HepG2 (cell line): ENCODE measurements around the gene CLEC16A. TPM values are rescaled to one million over a fixed set of nuclear protein-coding genes. Genes with fewer than 3 reads are reported as not detected.
A peak's percentile ranks its signal among the peaks of the same experiment; 100 is the strongest.

ENCODE experiments used
- ARHGAP35 ChIP-seq: sonication (generic); formaldehyde crosslinking; IDR thresholded peaks from 2 replicates; pipeline ENCODE4 v1.9.0; 2022; ENCODE audit warnings: mild to moderate bottlenecking, inconsistent platforms, moderate library complexity, missing genetic modification reagents, borderline replicate concordance
- DNMT1 ChIP-seq: sonication (generic); formaldehyde crosslinking; IDR thresholded peaks from 2 replicates; pipeline ENCODE4 v1.5.1; 2020; ENCODE audit warnings: mild to moderate bottlenecking, missing genetic modification reagents
- ELF4 ChIP-seq: sonication (generic); formaldehyde crosslinking; IDR thresholded peaks from 2 replicates; pipeline ENCODE4 v1.5.0; 2020; ENCODE audit warnings: missing genetic modification reagents, mild to moderate bottlenecking, moderate library complexity, borderline replicate concordance
- ERF ChIP-seq: IDR thresholded peaks from 2 replicates; pipeline ENCODE4 v1.6.1; 2018; ENCODE audit warnings: missing biosample characterization, missing genetic modification reagents
- GABPB1 ChIP-seq: IDR thresholded peaks from 2 replicates; pipeline ENCODE4 v1.6.1; 2016; ENCODE audit warnings: mild to moderate bottlenecking, missing genetic modification reagents, moderate library complexity, missing compliant biosample characterization
- GFI1 ChIP-seq: sonication (generic); formaldehyde crosslinking; IDR thresholded peaks from 2 replicates; pipeline ENCODE4 v1.5.0; 2020; ENCODE audit warnings: missing genetic modification reagents, mild to moderate bottlenecking, borderline replicate concordance
- HMGA1 ChIP-seq: sonication (generic); formaldehyde crosslinking; conservative IDR thresholded peaks from 2 replicates; pipeline ENCODE4 v1.4.0; 2020; ENCODE audit warnings: missing genetic modification reagents
- MBNL3 ChIP-seq: fragments of 250-450 bp; sonication (Bioruptor Pico); conservative IDR thresholded peaks from 2 replicates; pipeline ENCODE4 v1.8.0; 2022; ENCODE audit warnings: mild to moderate bottlenecking, inconsistent platforms
- NR2F6 ChIP-seq, 2 experiments: IDR thresholded peaks; 2 replicates each; pipeline ENCODE4 v1.6.1; 2016; ENCODE audit warnings: antibody characterized with exemption in 1 of 2, mild to moderate bottlenecking in 1 of 2
- SRSF1 ChIP-seq: fragments of 200-400 bp; formaldehyde crosslinking; optimal IDR thresholded peaks from 2 replicates; pipeline ENCODE3; 2017; ENCODE audit warnings: mild to moderate bottlenecking, low read depth, low read length, moderate library complexity
- TEAD3 ChIP-seq: optimal IDR thresholded peaks from 2 replicates; pipeline ENCODE3; 2016; ENCODE audit warnings: borderline replicate concordance
- ZNF329 ChIP-seq: sonication (generic); formaldehyde crosslinking; IDR thresholded peaks from 2 replicates; pipeline ENCODE4 v1.9.0; 2021; ENCODE audit warnings: low read depth, mild to moderate bottlenecking, missing genetic modification reagents
- ZNF496 ChIP-seq: sonication (generic); formaldehyde crosslinking; IDR thresholded peaks from 2 replicates; pipeline ENCODE4 v1.8.1; 2023; ENCODE audit warnings: mild to moderate bottlenecking, moderate library complexity, missing genetic modification reagents; ENCODE audit not compliant: insufficient replicate concordance
- ZNF629 ChIP-seq: sonication (generic); formaldehyde crosslinking; conservative IDR thresholded peaks from 2 replicates; pipeline ENCODE4 v1.5.0; 2020; ENCODE audit warnings: missing genetic modification reagents
- ZNF660 ChIP-seq: sonication (generic); formaldehyde crosslinking; IDR thresholded peaks from 2 replicates; pipeline ENCODE4 v1.5.1; 2020; ENCODE audit warnings: mild to moderate bottlenecking, low read depth, missing genetic modification reagents, borderline replicate concordance
- polyA plus RNA-seq, 8 experiments: library from polyadenylated mRNA; depleted of rRNA in 3 of 8; stranded (reverse) in 7 of 8; unstranded in 1 of 8; fragments of >200 nt; fragmentation: Illumina TruSeq in 4 of 8; extraction: Trizol in 4 of 8; gene quantifications; 2 replicates each; pipeline versions ENCODE4 v1.2.1 to v1.2.3, GENCODE V29; 2011 to 2016; ENCODE audit warnings: low read depth in 4 of 8, missing spikeins in 1 of 8, mixed read lengths in 1 of 8; ENCODE audit not compliant: insufficient read depth in 1 of 8
- total RNA-seq, 5 experiments: library from RNA; depleted of rRNA; stranded (reverse); fragments of >200 nt; fragmentation: Illumina TruSeq; extraction: Trizol; gene quantifications; 2 replicates each; pipeline ENCODE4 v1.2.3, GENCODE V29; 2016; ENCODE audit warnings: low read depth in 1 of 5
- TF ChIP-seq, protein P1 (sequence below): sonication (generic); formaldehyde crosslinking; IDR thresholded peaks from 2 replicates; pipeline ENCODE4 v1.9.0; 2021; ENCODE audit warnings: mild to moderate bottlenecking, missing genetic modification reagents
- TF ChIP-seq, protein P2 (sequence below): sonication (generic); formaldehyde crosslinking; IDR thresholded peaks from 2 replicates; pipeline ENCODE4 v1.9.0; 2021; ENCODE audit warnings: missing genetic modification reagents, mild to moderate bottlenecking, borderline replicate concordance
- TF ChIP-seq, protein P3 (sequence below): sonication (generic); formaldehyde crosslinking; IDR thresholded peaks from 2 replicates; pipeline ENCODE4 v1.4.0; 2020; ENCODE audit warnings: missing genetic modification reagents

CLEC16A gene
- total and polyA plus RNA-seq, 2 of the 13 experiments (the other 11 are each of a cell fraction or from before 2014, with no cell fraction given) = 8.5 to 10.3 TPM

DNA sequence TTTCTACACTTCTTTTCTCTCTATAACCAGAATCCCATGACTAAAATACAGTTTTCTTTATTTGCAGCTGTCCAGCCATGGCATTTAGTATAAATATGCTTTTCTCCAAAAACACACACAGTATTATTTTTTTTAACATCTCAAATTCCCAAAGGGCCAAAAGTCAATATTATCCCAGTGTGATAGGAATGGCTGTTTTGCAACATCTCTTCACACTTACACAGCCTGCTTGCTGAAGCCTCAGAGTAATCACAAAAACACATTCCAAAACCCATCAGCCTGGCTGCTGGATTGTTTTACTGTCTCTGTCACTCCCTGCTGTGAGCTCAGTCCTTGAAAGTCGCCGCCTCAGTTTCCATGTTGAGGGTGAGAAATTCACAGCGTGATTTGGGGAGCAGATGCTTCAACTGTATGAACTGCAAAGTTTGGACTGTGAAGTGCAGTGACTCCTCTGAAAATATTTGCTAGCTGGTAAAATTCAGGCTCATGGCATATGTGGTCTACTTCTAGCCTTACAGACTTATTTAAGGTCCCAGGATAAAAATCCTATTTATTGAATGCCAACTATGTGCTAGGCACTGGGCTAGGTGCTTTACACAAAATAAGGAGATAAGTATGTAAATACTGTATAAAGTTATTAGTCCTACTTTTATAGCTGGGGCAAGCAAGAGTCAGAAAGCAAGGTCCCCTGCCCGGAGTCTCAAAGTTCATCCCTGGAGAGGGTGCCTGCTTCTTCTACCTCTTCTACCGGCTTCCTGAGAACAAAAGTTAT lies 195.1 kb downstream of the CLEC16A start (continued):
- TF ChIP-seq, protein P1, sequence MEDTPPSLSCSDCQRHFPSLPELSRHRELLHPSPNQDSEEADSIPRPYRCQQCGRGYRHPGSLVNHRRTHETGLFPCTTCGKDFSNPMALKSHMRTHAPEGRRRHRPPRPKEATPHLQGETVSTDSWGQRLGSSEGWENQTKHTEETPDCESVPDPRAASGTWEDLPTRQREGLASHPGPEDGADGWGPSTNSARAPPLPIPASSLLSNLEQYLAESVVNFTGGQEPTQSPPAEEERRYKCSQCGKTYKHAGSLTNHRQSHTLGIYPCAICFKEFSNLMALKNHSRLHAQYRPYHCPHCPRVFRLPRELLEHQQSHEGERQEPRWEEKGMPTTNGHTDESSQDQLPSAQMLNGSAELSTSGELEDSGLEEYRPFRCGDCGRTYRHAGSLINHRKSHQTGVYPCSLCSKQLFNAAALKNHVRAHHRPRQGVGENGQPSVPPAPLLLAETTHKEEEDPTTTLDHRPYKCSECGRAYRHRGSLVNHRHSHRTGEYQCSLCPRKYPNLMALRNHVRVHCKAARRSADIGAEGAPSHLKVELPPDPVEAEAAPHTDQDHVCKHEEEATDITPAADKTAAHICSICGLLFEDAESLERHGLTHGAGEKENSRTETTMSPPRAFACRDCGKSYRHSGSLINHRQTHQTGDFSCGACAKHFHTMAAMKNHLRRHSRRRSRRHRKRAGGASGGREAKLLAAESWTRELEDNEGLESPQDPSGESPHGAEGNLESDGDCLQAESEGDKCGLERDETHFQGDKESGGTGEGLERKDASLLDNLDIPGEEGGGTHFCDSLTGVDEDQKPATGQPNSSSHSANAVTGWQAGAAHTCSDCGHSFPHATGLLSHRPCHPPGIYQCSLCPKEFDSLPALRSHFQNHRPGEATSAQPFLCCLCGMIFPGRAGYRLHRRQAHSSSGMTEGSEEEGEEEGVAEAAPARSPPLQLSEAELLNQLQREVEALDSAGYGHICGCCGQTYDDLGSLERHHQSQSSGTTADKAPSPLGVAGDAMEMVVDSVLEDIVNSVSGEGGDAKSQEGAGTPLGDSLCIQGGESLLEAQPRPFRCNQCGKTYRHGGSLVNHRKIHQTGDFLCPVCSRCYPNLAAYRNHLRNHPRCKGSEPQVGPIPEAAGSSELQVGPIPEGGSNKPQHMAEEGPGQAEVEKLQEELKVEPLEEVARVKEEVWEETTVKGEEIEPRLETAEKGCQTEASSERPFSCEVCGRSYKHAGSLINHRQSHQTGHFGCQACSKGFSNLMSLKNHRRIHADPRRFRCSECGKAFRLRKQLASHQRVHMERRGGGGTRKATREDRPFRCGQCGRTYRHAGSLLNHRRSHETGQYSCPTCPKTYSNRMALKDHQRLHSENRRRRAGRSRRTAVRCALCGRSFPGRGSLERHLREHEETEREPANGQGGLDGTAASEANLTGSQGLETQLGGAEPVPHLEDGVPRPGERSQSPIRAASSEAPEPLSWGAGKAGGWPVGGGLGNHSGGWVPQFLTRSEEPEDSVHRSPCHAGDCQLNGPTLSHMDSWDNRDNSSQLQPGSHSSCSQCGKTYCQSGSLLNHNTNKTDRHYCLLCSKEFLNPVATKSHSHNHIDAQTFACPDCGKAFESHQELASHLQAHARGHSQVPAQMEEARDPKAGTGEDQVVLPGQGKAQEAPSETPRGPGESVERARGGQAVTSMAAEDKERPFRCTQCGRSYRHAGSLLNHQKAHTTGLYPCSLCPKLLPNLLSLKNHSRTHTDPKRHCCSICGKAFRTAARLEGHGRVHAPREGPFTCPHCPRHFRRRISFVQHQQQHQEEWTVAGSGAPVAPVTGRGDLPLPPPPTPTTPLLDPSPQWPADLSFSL (CRISPR knock-in tag) = no peak; the same call in 1 of the 2 replicates
- TF ChIP-seq TEAD3 (CRISPR knock-in tag) (peak; percentile 98), MBNL3 (no peak), GFI1 (CRISPR knock-in tag) (peak; percentile 89), ZNF660 (no peak), DNMT1 (no peak), NR2F6 (IDR thresholded peaks at IDR 0.05) (peak; percentile 90), NR2F6 (CRISPR knock-in tag; IDR thresholded peaks at IDR 0.05) (peak; percentile 93), ELF4 (CRISPR knock-in tag) (peak; percentile 73; the same call in 1 of the 2 replicates), ZNF329 (CRISPR knock-in tag) (no peak), ZNF629 (CRISPR knock-in tag) (0 out of 2 replicates have a peak, but pooled peaks have one; percentile 15), ARHGAP35 (CRISPR knock-in tag) (no peak), ZNF496 (CRISPR knock-in tag) (no peak), GABPB1 (no peak), SRSF1 (no peak), ERF (CRISPR knock-in tag) (peak; percentile 94), HMGA1 (CRISPR knock-in tag) (no peak)
- TF ChIP-seq, protein P2, sequence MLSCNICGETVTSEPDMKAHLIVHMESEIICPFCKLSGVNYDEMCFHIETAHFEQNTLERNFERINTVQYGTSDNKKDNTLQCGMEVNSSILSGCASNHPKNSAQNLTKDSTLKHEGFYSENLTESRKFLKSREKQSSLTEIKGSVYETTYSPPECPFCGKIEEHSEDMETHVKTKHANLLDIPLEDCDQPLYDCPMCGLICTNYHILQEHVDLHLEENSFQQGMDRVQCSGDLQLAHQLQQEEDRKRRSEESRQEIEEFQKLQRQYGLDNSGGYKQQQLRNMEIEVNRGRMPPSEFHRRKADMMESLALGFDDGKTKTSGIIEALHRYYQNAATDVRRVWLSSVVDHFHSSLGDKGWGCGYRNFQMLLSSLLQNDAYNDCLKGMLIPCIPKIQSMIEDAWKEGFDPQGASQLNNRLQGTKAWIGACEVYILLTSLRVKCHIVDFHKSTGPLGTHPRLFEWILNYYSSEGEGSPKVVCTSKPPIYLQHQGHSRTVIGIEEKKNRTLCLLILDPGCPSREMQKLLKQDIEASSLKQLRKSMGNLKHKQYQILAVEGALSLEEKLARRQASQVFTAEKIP = no peak
- TF ChIP-seq, protein P3, sequence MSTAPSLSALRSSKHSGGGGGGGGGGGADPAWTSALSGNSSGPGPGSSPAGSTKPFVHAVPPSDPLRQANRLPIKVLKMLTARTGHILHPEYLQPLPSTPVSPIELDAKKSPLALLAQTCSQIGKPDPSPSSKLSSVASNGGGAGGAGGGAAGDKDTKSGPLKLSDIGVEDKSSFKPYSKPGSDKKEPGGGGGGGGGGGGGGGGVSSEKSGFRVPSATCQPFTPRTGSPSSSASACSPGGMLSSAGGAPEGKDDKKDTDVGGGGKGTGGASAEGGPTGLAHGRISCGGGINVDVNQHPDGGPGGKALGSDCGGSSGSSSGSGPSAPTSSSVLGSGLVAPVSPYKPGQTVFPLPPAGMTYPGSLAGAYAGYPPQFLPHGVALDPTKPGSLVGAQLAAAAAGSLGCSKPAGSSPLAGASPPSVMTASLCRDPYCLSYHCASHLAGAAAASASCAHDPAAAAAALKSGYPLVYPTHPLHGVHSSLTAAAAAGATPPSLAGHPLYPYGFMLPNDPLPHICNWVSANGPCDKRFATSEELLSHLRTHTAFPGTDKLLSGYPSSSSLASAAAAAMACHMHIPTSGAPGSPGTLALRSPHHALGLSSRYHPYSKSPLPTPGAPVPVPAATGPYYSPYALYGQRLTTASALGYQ = peak; percentile 99
